ENCODE measurements around the gene SMARCC1. TPM values are rescaled to one million over a fixed set of nuclear protein-coding genes. Genes with fewer than 3 reads are reported as not detected.
A peak's percentile ranks its signal among the peaks of the same experiment; 100 is the strongest.

SMARCC1 gene
- total RNA-seq, 2 donors from 2014 or later, result 72.6 to 90.2 TPM

GRCh38 chr3:47780741-47781684 is 680 bp downstream of the SMARCC1 start:
- Histone ChIP-seq H3K36me3 (no peaks in the 10 kb centered on the region), H3K27me3 (no peaks in the 10 kb centered on the region), H3K9me3 (no peaks in the 10 kb centered on the region), H3K9ac (ENCODE audit: low read depth in 2 of 2, low read length in 2 of 2) (peak overlapping the region; percentile 90 to 98), H3K27ac (peak overlapping the region; percentile 94), H3K4me1 (peaks cover 6% of the 10 kb centered on the region), H3K4me3 (peak overlapping the region; percentile 91)
- intact Hi-C loops (cut with DNase I), result no loop called here
- DNase-seq, result peak; percentile 81
- TF ChIP-seq, protein P1, sequence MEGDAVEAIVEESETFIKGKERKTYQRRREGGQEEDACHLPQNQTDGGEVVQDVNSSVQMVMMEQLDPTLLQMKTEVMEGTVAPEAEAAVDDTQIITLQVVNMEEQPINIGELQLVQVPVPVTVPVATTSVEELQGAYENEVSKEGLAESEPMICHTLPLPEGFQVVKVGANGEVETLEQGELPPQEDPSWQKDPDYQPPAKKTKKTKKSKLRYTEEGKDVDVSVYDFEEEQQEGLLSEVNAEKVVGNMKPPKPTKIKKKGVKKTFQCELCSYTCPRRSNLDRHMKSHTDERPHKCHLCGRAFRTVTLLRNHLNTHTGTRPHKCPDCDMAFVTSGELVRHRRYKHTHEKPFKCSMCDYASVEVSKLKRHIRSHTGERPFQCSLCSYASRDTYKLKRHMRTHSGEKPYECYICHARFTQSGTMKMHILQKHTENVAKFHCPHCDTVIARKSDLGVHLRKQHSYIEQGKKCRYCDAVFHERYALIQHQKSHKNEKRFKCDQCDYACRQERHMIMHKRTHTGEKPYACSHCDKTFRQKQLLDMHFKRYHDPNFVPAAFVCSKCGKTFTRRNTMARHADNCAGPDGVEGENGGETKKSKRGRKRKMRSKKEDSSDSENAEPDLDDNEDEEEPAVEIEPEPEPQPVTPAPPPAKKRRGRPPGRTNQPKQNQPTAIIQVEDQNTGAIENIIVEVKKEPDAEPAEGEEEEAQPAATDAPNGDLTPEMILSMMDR (IDR thresholded peaks at IDR 0.05), result no peak

DNA sequence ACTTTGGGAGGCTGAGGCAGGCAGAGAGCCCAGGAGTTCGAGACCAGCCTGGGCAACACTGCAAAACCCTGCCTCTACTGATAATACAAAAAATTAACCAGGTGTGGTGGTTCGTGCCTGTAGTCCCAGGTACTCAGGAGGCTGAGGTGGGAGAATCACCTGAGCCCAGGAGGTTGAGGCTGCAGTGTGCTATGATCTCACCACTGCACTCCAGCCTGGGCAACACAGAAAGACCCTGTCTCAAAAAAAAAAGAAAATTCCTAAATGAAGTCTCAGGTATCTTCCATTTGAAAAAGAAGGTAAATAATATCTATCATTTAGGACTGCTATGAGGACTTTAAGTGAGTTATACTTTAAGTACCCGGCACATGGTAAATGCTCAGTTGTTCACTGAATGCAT is 2.9 kb downstream of the SMARCC1 start:
- Histone ChIP-seq H3K9ac (ENCODE audit: low read depth in 2 of 2, low read length in 2 of 2) (no peak overlapping the region), H3K27me3 (no peaks in the 10 kb centered on the region), H3K36me3 (no peaks in the 10 kb centered on the region), H3K9me3 (no peaks in the 10 kb centered on the region), H3K4me3 (no peak overlapping the region), H3K27ac (no peak overlapping the region), H3K4me1 (peaks cover 6% of the 10 kb centered on the region)
- TF ChIP-seq, protein P1 (IDR thresholded peaks at IDR 0.05), result no peak
- DNase-seq, result no peak
- intact Hi-C loops (cut with DNase I), result no loop called here

- intact Hi-C loops (cut with DNase I), result no loop called here
- Histone ChIP-seq H3K36me3 (peaks cover 7% of the 10 kb centered on the region), H3K27me3 (no peaks in the 10 kb centered on the region), H3K4me3 (no peak overlapping the region), H3K9me3 (no peaks in the 10 kb centered on the region), H3K27ac (no peak overlapping the region), H3K4me1 (no peaks in the 10 kb centered on the region), H3K9ac (ENCODE audit: low read depth in 2 of 2, low read length in 2 of 2) (no peak overlapping the region)
- TF ChIP-seq, protein P1 (IDR thresholded peaks at IDR 0.05), result no peak
- DNase-seq, result no peak
Measured at GRCh38 chr3:47772788-47773187, 8.9 kb downstream of the SMARCC1 start.

- Histone ChIP-seq H3K4me3 (no peak overlapping the region), H3K4me1 (no peaks in the 10 kb centered on the region), H3K9me3 (no peaks in the 10 kb centered on the region), H3K27ac (no peak overlapping the region), H3K9ac (ENCODE audit: low read depth in 2 of 2, low read length in 2 of 2) (no peak overlapping the region), H3K27me3 (no peaks in the 10 kb centered on the region), H3K36me3 (peaks cover 7% of the 10 kb centered on the region)
- TF ChIP-seq, protein P1 (IDR thresholded peaks at IDR 0.05), result no peak
- DNase-seq, result no peak
- intact Hi-C loops (cut with DNase I), result no loop called here
Measured at GRCh38 chr3:47772047-47772446, 9.6 kb downstream of the SMARCC1 start.

DNA sequence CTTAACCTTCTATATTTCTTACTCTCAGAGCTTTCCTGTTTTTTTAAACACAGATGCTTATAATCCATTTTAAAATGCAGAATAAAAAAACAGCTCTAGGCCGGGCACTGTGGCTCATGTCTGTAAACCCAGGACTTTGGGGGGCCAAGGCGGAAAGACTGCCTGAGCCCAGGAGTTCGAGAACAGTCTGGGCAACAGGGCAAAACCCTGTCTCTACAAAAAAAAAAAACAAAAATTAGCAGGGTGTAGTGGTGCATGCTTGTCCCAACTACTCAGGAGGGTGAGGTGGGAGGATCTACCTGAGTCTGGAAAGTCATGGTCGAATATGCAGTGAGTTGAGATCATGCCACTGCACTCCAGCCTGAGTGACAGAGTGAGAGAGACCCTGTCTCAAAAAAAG is 15.5 kb downstream of the SMARCC1 start:
- no peak for DNase-seq

More for the DNA sequence above, 15.5 kb downstream of the SMARCC1 start:
- Histone ChIP-seq H3K4me3 (no peak overlapping the region), H3K27ac (no peak overlapping the region), H3K36me3 (no peaks in the 10 kb centered on the region), H3K27me3 (no peaks in the 10 kb centered on the region), H3K9me3 (no peaks in the 10 kb centered on the region), H3K9ac (ENCODE audit: low read depth in 2 of 2, low read length in 2 of 2) (no peak overlapping the region), H3K4me1 (no peaks in the 10 kb centered on the region)
- TF ChIP-seq, protein P1 (IDR thresholded peaks at IDR 0.05), result no peak
- intact Hi-C loops (cut with DNase I), result no loop called here

Data from colonic mucosa (tissue), 4 donors.